GM18507 (cell line): ENCODE data around the gene KRTAP9-8.
"Not testable (repeated sequence)": the region's sequence is repeated elsewhere in the genome, so short reads cannot be mapped to it uniquely, and the experiment has no call there.

Source experiments
- DNase-seq: peaks from one replicate; pipeline ENCODE4 v3.0.0; 2011; ENCODE audit warnings: low read depth; ENCODE audit not compliant: insufficient read length; ENCODE audit errors: extremely low spot score
- FAIRE-seq: peaks from 2 replicates; lab custom pipeline; 2011; peaks lifted over from hg19 to GRCh38; lab: Jason Lieb, UNC

KRTAP9-8 gene, protein sequence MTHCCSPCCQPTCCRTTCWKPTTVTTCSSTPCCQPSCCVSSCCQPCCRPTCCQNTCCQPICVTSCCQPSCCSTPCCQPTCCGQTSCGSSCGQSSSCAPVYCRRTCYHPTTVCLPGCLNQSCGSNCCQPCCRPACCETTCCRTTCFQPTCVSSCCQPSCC

GRCh38 chr17:41237949-41238437 lies at the start of gene KRTAP9-8:
Gene KRTAP9-8 (plus strand): TSS chr17:41237999. CDS start chr17:41238052, 53 bp downstream.
- DNase-seq: not testable (repeated sequence)

DNA sequence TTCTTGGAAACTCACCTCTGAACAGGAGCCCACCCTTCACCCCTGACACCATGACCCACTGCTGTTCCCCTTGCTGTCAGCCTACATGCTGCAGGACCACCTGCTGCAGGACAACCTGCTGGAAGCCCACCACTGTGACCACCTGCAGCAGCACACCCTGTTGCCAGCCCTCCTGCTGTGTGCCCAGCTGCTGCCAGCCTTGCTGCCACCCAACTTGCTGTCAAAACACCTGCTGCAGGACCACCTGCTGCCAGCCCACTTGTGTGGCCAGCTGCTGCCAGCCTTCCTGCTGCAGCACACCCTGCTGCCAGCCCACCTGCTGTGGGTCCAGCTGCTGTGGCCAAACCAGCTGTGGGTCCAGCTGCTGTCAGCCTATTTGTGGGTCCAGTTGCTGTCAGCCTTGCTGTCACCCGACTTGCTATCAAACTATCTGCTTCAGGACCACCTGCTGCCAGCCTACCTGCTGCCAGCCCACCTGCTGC lies 47.9 kb upstream of the KRTAP9-8 start, which contains the start of gene KRTAP9-1:
Gene KRTAP9-1 (plus strand): TSS at position 51 of the 482 bp plus-strand sequence. CDS start 0 bp downstream, at position 51.
- FAIRE-seq, DNase-seq: not testable (repeated sequence)

More at GRCh38 chr17:41237949-41238437, at the start of gene KRTAP9-8:
- not testable (repeated sequence) for FAIRE-seq

DNA sequence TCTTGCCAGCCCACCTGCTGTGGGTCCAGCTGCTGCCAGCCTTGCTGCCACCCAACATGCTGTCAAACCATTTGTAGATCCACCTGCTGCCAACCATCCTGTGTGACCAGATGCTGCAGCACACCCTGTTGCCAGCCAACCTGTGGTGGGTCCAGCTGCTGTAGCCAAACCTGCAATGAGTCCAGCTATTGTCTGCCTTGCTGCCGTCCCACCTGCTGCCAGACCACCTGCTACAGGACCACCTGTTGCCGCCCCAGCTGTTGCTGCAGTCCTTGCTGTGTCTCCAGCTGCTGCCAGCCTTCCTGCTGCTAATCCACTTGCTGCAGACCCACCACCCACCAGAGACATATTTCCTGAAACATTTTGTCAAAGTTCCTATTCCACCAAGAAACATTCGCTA lies 47.5 kb upstream of the KRTAP9-8 start:
- DNase-seq (no peak), FAIRE-seq (no peak)

DNA sequence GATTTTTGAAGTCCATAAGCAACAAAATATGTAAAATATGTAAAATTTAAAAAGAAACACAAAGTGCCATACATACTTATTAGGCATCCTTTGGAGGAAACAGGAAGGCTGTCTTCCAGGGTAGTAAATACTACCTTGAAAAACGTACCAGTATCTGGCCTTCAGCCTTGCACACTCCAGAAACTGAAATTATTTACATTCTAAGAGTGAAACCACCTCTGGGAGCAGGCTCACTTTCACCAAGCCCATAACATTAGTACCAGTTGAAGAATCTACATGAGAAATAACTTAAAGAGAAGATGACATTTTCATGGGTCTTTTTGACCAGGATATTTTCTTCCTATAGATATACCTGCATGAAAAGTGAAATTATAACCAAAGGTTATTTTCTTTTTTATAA lies 41.7 kb upstream of the KRTAP9-8 start:
- DNase-seq: no peak
- peak; percentile 44 for FAIRE-seq

DNA sequence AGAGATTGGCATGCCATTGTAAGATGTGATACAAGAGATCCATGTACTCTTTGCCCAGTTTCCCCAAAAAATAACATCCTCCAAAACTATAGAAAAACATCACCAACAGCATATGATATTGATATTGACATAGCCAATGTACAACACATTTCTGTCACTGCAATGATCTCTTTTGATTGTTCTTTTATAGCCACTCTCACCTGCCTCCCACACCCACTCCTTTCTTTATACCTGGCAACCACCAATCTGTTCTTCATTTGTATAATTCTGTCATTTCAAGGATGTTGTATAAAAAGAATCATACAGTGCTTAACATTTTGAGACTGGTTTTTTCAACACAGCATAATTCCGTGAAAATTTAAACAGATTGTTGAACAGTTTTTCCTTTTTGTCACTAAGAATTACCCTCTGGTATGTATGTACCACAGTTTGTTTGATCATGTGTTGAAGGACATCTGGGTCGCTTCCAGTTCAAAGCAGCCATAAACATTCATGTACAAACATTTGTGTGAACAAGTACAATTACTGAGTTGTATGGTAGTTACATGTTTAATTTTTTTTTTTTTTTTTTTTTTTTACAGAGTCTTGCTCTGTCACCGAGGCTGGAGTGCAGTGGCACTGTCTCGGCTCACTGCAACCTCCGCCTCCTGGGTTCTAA lies 38.2 kb upstream of the KRTAP9-8 start:
- DNase-seq (no peak), FAIRE-seq (no peak)

- DNase-seq (no peak), FAIRE-seq (no peak)
Measured at GRCh38 chr17:41211845-41212466, 25.8 kb upstream of the KRTAP9-8 start.

DNA sequence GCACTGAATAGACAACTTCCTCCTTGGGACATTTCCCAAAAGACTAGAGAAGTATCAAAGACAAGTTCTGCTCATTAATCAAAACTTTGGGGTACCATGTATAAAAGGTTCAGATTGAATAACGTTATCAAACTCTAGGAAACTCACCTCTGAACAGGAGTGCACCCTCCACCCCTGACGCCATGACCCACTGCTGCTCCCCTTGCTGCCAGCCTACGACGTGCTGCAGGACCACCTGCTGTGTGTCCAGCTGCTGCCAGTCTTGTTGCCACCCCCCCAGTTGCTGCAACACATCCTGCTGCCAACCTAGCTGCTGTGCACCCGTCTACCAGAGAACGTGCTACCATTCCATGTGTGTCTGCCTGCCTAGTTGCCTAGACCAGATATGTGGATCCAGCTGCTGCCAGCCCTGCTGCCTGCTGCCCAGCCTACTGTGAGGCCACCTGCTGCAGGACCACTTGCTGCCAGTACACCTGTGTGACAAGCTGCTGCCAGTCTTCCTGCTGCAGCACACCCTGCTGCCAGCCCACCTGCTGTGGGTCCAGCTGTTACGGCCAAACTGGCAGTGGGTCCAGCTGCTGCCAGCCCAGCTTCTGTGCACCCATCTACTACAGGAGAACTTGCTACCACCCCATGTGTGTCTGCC lies 25.2 kb upstream of the KRTAP9-8 start:
- no peak for DNase-seq
- FAIRE-seq: no peak

DNA sequence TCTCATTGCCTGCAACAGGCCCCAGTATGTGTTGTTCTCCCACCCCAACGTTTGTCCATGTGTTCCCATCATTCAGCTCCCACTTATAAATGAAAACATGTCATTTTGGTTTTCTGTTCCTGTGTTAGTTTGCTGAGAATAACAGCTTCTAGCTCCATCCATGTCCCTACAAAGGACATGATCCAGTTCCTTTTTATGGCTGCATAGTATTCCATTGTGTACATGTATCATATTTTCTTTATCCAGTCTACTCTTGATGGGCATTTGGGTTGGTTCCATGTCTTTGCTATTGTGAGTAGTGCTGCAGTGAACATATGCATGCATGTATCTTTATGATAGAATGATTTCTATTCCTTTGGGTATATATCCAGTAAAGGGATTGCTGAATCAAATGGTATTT lies 22.1 kb upstream of the KRTAP9-8 start:
- DNase-seq (no peak), FAIRE-seq (no peak)

DNA sequence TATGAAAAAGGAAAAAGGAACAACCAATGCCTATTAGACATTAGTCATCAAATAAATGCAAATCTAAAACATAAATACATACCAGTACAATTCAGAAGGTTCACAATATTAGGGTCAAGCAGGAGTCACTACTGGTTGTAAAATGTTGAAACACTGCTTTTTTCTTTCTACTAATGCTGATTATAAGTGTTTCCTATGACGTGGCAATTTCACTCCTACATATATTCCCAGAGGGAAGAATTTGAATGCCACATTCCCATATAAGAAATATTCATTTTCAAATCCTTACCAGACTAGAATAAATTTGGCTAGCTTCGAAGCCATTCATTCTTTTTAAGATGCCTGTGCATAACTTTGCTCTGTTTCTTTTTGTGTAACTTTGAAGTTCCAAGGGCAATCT lies 14.0 kb upstream of the KRTAP9-8 start:
- FAIRE-seq: no peak
- no peak for DNase-seq

GRCh38 chr17:41226051-41226450 lies 11.7 kb upstream of the KRTAP9-8 start:
- DNase-seq (no peak), FAIRE-seq (no peak)

GRCh38 chr17:41226598-41227095 lies 11.2 kb upstream of the KRTAP9-8 start, which contains the start of gene KRTAP9-2:
Gene KRTAP9-2 (plus strand): TSS chr17:41226648. CDS start chr17:41226655, 7 bp downstream.
- FAIRE-seq, DNase-seq: not testable (repeated sequence)

GRCh38 chr17:41230094-41230493 lies 7.7 kb upstream of the KRTAP9-8 start:
- DNase-seq (no peak), FAIRE-seq (no peak)

- FAIRE-seq: no peak
- DNase-seq: no peak
Measured at GRCh38 chr17:41231731-41232130, 6.1 kb upstream of the KRTAP9-8 start.

DNA sequence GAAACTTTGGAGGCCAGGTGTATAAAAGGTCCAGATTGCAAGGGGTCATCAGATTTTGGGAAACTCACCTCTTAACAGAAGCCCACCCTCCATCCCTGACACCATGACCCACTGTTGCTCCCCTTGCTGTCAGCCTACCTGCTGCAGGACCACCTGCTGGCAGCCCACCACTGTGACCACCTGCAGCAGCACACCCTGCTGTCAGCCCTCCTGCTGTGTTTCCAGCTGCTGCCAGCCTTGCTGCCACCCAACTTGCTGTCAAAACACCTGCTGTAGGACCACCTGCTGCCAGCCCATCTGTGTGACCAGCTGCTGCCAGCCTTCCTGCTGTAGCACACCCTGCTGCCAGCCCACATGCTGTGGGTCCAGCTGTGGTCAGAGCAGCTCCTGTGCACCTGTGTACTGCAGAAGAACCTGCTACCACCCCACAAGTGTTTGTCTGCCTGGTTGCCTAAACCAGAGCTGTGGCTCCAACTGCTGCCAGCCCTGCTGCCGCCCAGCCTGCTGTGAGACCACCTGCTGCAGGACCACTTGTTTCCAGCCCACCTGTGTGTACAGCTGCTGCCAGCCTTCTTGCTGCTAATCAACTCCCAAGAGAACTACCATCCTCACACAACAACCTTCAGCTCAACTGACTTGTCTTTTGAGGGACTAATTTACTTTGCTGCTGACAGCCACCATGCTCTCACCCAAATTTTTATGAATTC lies 5.2 kb upstream of the KRTAP9-8 start, which contains the start of gene KRTAP9-3:
Gene KRTAP9-3 (plus strand): TSS at position 51 of the 707 bp plus-strand sequence. CDS start 53 bp downstream, at position 104.
- not testable (repeated sequence) for FAIRE-seq, DNase-seq

GRCh38 chr17:41237116-41237515 lies 683 bp upstream of the KRTAP9-8 start:
- DNase-seq, FAIRE-seq: not testable (repeated sequence)

GRCh38 chr17:41246995-41247787 lies 9.4 kb downstream of the KRTAP9-8 start:
- not testable (repeated sequence) for FAIRE-seq, DNase-seq

DNA sequence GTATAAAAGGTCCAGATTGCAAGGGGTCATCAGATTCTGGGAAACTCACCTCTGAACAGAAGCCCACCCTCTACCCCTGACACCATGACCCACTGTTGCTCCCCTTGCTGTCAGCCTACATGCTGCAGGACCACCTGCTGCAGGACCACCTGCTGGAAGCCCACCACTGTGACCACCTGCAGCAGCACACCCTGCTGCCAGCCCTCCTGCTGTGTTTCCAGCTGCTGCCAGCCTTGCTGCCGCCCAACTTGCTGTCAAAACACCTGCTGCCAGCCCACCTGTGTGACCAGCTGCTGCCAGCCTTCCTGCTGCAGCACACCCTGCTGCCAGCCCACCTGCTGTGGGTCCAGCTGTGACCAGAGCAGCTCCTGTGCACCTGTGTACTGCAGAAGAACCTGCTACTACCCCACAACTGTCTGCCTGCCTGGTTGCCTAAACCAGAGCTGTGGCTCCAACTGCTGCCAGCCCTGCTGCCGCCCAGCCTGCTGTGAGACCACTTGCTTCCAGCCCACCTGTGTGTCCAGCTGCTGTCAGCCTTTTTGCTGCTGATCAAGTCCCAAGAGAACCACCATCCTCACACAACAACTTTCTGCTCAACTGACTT lies 11.9 kb downstream of the KRTAP9-8 start, which contains the start of gene KRTAP9-4:
Gene KRTAP9-4 (plus strand): TSS at position 51 of the 604 bp plus-strand sequence. CDS start 34 bp downstream, at position 85.
- FAIRE-seq, DNase-seq: not testable (repeated sequence)
